GM23248 (cell line): ENCODE measurements around the gene RRBP1.

Source experiments
- EZH2 ChIP-seq: fragments of 200-600 bp; sonication (generic); IDR thresholded peaks from 2 replicates; pipeline ENCODE4 v1.6.1; 2018; ENCODE audit warnings: antibody characterized with exemption, mild to moderate bottlenecking; ENCODE audit not compliant: insufficient read depth, poor library complexity, severe bottlenecking
- EZH2phosphoT487 ChIP-seq: fragments of 200-600 bp; sonication (generic); IDR thresholded peaks from 2 replicates; pipeline ENCODE4 v1.6.1; 2018; ENCODE audit warnings: antibody characterized with exemption, moderate library complexity, mild to moderate bottlenecking, low read depth; ENCODE audit not compliant: insufficient read depth

GRCh38 chr20:17643531-17644188 lies 38.4 kb downstream of the RRBP1 start:
- TF ChIP-seq EZH2phosphoT487 (no peak), EZH2 (no peak)
